ENCODE results near the gene TDRKH. TPM values are rescaled to one million over a fixed set of nuclear protein-coding genes. Genes with fewer than 3 reads are reported as not detected.

The TDRKH gene
- total RNA-seq, 3 donors from 2014 or later: 5.8 to 11.4 (median 7.4) TPM

GRCh38 chr1:151837884-151838221 is 47.6 kb upstream of the TDRKH start:
- Histone ChIP-seq H3K4me3 (no peak overlapping the region), H3K9me3 (no peaks in the 10 kb centered on the region), H3K4me1 (ENCODE audit: low read depth) (peaks cover 11% of the 10 kb centered on the region), H3K36me3 (ENCODE audit: low read depth) (no peaks in the 10 kb centered on the region)
- DNase-seq: peak in 1 of 3 donors; percentile 58
- no peak for ATAC-seq
- intact Hi-C loops (cut with DNase I, micrococcal nuclease): no loop called here
- TF ChIP-seq CTCF (IDR thresholded peaks at IDR 0.05): no peak

GRCh38 chr1:151837197-151837596 is 46.9 kb upstream of the TDRKH start:
- no peaks in the 10 kb centered on the region for H3K36me3 ChIP-seq (ENCODE audit: low read depth)
- no peak overlapping the region for H3K4me3 ChIP-seq
- H3K9me3 ChIP-seq: no peaks in the 10 kb centered on the region
- ATAC-seq (peak; percentile 22), DNase-seq (no peak)
- no peak for TF ChIP-seq CTCF (IDR thresholded peaks at IDR 0.05)
- intact Hi-C loops (cut with DNase I, micrococcal nuclease): no loop called here
- H3K4me1 ChIP-seq (ENCODE audit: low read depth): peaks cover 17% of the 10 kb centered on the region

GRCh38 chr1:151835596-151835995 is 45.3 kb upstream of the TDRKH start:
- ATAC-seq (no peak), DNase-seq (no peak)
- TF ChIP-seq CTCF (IDR thresholded peaks at IDR 0.05): no peak
- H3K9me3 ChIP-seq: no peaks in the 10 kb centered on the region
- no peaks in the 10 kb centered on the region for H3K36me3 ChIP-seq (ENCODE audit: low read depth)
- intact Hi-C loops (cut with DNase I, micrococcal nuclease): no loop called here
- H3K4me3 ChIP-seq: no peak overlapping the region
- H3K4me1 ChIP-seq (ENCODE audit: low read depth): peaks cover 20% of the 10 kb centered on the region

GRCh38 chr1:151834239-151834638 is 43.9 kb upstream of the TDRKH start:
- Histone ChIP-seq H3K36me3 (ENCODE audit: low read depth) (no peaks in the 10 kb centered on the region), H3K4me3 (no peak overlapping the region), H3K4me1 (ENCODE audit: low read depth) (peaks cover 20% of the 10 kb centered on the region), H3K9me3 (no peaks in the 10 kb centered on the region)
- ATAC-seq (no peak), DNase-seq (no peak)
- TF ChIP-seq CTCF (IDR thresholded peaks at IDR 0.05): no peak
- intact Hi-C loops (cut with DNase I, micrococcal nuclease): no loop called here

- peaks cover 20% of the 10 kb centered on the region for H3K4me1 ChIP-seq (ENCODE audit: low read depth)
- DNase-seq: no peak
- no peak overlapping the region for H3K4me3 ChIP-seq
- no peaks in the 10 kb centered on the region for H3K9me3 ChIP-seq
- intact Hi-C loops (cut with DNase I, micrococcal nuclease): no loop called here
- H3K36me3 ChIP-seq (ENCODE audit: low read depth): no peaks in the 10 kb centered on the region
- TF ChIP-seq CTCF (IDR thresholded peaks at IDR 0.05): no peak
- no peak for ATAC-seq
These were observed 43.0 kb upstream of the TDRKH start for GRCh38 chr1:151833172-151833900.

All from mucosa of descending colon (tissue), 3 donors.